NCI-H2227 (cell line): ENCODE measurements around the gene ATP10A.

Experiments
- DNase-seq: peaks from one replicate; lab custom pipeline; 2025; ENCODE audit not compliant: unreplicated experiment; lab: John Stamatoyannopoulos, UW

The ATP10A gene

GRCh38 chr15:25830844-25831451 is 32.2 kb downstream of the ATP10A start:
- no peak for DNase-seq

GRCh38 chr15:25829073-25829472 is 34.1 kb downstream of the ATP10A start:
- no peak for DNase-seq

- no peak for DNase-seq
These were observed 37.9 kb downstream of the ATP10A start for GRCh38 chr15:25825207-25825606.

DNA sequence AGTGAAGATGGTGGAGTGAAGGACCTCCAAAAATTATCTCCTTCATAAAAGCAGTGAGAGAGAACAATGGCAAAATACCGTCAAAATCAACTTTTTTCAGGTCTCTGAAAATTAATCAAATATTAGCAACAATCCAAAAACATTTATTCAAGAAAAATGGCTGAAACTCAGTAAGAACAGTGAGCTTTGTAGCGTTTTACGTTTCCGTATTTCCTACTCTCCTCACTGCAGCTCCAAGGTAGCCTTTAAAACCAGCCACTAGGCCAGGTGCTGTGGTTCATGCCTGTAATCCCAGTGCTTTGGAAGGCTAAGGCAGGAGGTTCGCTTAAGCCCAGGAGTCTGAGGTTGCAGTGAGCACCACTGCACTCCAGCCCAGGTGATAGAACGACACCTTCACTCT is 38.5 kb downstream of the ATP10A start:
- DNase-seq: no peak

DNA sequence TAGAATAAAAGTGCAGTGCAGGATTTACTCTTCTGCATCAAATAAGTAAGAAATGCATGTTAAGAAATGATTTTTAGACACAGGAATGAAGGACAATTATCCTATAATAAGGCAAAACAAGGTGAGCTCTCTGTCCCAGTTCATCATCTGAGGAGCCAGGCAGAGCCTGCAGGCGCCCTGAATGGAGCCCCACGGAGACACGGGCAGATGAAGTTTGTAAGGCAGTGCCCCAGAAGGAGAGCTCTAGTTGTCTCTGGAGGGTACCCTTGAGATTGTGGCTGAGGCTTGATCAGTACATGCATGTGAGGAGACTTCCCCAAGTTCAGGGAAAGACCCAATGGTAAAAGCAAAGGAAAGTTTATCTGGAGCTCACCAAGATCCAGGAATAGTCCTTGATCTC is 50.3 kb downstream of the ATP10A start:
- no peak for DNase-seq

DNA sequence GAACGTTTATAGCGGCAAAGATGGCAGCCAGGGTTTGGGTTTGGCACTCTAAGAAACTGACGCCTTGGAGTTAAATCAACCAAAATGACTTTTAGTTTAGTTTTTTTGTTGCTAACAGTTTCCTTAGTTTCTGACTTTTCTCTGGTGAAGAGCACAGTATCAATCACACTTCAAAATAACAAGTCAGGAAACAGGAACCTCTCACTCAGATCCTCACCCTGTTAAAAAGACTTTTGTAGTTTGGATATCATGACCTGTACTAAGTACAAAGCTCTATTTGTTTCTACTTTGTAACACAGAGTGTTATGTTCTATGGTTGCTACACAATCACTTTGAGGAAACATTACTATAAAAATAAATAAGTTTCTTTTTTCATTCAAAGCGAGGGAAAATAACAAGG is 51.1 kb downstream of the ATP10A start:
- no peak for DNase-seq

GRCh38 chr15:25811481-25811906 is 51.6 kb downstream of the ATP10A start:
- no peak for DNase-seq

- no peak for DNase-seq
These were observed 52.5 kb downstream of the ATP10A start for GRCh38 chr15:25810631-25811091.

- no peak for DNase-seq
These were observed 53.0 kb downstream of the ATP10A start for GRCh38 chr15:25810154-25810553.

GRCh38 chr15:25807063-25807462 is 56.1 kb downstream of the ATP10A start:
- no peak for DNase-seq

DNA sequence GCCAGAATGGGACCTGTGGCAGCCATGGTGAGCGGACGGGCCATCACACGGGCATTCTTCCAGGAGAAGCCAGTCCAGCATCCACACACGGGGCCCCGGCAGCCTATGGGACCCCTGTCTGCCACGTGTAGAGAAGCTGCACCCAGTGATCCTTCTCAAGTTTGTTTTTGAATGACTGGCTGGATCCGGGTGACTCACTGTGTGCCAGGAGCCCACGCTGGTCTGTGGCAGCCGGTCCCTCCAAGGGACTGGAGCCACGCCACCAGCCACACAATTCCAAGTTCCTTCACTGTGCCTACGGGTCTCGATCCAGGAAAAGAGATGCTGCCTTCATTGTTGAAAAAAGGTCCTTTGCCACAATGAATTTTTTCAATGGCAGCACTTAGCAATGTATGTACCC is 58.1 kb downstream of the ATP10A start:
- no peak for DNase-seq

GRCh38 chr15:25804451-25804850 is 58.7 kb downstream of the ATP10A start:
- DNase-seq: no peak

- DNase-seq: no peak
These were observed 59.6 kb downstream of the ATP10A start for GRCh38 chr15:25803541-25803940.

- DNase-seq: no peak
These were observed 60.1 kb downstream of the ATP10A start for GRCh38 chr15:25803036-25803435.

DNA sequence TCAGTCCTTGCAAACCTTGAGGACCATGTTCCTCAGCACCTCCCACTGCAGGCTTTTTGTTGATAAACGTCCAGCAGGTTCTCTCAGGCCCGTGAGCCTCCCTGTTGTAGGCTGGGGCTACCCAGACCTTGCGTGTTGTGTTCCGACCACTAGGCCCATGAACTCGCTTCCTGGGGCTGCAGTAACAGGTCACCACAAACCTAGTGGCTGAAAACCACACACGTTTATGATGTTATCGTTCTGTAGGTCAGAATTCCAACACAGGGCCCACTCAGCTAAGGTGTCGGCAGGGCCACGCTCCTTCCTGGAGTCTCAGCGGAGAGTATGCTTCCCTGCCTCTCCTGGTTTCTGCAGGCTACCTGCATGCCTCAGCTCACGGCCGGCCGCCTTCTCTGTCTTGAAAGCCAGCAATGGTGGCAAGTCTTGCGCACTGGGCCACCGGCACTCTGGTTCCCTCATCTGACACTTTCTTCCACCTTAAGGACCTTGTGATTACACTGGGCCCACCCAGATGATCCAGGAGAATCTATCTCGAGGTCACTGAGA is 60.8 kb downstream of the ATP10A start:
- no peak for DNase-seq

DNA sequence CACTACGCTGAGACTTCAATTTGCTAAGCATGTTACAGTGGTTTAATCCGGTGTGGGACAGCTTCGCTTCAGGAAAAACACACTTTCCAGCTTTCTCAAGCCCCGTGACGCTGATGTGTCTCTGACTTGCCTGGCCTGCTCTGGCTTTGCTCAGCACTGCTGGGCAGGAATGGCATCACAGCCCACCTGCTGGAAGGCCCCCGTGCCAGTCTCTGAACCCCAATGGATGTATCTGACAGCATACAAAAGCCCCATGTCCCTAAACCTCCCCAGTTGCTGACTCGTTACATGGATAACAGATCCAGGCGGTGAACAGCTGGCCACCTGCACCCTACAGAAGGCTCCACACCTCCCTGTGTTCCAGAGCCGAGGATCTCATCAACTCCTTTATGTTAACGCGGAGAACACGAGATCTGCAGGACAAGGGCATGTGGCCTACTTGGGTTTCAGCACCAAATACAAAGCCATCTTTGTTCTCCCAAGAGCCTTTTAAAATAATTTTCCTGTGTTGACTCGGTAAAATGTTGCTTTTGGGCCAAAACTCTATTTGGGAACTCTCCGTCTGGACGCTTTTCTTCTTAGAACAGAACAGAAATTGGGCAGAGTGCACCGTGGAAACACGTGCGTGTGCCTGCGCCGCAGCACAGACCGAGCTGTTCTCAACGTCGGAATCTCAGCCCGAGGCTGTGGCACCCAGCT is 61.4 kb downstream of the ATP10A start:
- DNase-seq: no peak

DNA sequence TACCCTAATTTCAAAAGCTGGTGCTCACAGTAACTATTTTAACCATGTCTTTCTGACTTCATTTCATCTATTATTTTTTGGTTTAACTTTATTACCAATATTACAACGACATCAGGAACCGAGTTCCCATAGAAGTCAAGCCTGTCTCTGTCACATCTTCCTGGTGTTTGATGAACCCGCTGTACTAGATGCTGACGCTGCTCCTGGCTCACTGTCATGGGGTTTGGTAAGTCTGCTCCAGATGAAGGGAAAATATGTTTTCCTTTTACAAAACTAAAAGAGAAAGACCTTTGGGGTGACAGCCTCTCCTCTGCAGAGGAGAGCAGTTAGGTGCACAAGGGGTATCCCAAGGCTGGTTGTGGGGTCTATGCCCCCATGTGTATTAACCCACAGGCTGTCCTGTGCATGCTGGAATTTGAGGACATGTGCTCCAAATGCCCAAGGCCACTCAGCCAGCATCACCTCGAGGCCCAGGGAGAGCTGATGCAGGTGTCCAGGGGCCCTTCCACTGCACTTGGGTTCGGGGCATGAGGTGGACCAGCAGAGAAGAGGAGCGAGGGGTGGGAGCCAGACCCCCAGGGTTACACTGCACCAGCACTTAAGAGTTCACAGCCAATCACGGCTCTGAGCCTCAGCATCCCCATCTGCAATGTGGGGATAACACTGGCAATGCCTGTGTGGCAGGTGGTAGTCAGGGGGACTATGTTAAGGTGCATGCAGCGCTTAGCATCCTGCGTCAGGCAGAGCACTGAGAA is 62.2 kb downstream of the ATP10A start:
- DNase-seq: no peak

GRCh38 chr15:25799906-25800700 is 63.0 kb downstream of the ATP10A start:
- DNase-seq: no peak

DNA sequence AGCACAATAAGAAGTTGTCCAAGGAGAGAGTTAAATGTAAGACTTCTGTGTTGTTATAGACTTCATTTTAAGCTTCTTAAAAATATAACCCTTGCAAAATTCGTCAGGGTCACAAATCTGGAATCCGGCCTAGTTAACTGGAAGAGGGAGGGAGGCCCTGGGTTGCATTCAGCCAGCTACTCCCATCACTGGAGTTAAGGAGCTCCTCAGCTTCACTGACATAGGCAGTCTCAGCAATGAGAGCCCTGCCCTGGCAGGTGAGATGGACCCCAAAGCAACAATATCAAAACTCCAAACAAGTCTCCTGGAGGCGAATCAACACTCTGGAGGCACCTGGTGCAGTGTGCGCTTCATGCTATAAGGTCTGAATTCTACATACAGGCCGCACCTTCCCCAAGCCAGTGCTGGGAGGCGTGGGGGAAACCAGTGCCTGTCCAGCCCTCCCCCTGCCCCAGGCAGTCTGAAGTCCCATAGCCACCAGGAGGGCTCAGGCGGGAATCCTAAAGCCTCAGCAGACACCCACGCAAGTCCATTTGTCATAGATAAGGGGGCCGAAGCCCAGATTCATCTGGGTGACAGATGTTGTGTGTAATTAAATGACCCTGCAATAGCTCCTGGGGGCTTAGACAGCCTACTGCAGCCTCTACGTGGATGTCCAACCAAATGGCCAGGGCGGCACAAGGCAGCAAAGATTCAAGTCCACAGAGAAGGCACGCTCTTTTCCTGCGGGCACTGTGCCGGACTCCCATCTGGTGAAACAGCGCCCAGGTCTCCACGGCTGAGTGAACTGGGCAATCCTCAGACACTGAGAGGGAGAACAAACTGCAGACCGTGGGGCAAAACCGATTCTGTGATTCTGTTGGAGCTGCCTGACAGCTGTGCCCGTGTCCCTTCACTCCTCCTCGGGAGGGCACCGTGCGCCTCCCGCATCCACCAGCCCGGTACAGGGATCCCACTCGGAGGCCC is 64.9 kb downstream of the ATP10A start:
- DNase-seq: no peak

- DNase-seq: no peak
These were observed 65.6 kb downstream of the ATP10A start for GRCh38 chr15:25797511-25797935.
